ENCODE results near the gene CLCN7.

The CLCN7 gene

DNA sequence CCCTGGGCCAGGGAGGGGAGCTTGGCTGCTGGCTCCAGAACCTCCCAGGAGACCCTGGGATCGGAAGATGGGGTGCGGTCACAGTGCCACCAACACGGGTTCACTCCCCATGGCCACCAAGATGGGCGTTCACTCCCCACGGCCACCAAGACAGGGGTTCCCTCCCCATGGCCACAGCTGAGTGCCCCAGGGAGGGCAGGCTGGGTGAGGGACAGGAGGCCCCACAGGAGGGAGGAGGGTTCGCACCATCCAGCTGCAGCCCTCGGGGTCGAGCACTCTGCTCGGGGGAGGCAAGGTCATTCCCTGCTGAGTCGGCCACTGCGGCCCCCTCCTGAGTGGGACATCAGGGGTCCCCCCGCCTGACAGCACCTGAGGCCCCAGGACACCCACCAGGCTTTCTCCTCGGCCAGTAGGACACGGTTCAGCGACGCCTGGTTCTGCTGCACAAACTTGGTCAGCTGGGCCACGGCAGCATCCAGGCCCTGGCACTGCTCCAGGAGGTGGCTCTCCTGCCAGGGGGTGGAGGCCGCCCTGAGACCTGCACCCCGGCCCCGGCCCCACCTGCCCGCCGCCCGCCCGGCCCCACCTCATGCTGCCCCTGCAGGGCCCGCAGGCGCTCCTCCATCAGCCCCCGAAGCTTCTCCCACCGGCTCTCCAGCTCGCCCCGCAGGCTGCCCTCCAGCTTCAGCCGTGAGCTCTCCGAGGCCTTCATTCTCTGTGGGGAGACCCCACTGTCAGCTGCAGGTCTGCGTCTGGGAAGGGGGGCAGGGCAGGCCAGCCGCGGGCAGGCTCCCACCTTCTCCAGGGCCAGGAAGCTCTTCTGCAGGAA lies 36.4 kb downstream of the CLCN7 start:
- peaks cover 0 to 7% (median 3%) of the 10 kb centered on the region in 4 experiments for H3K4me1 ChIP-seq (ENCODE audit: control extremely low read depth in 1 of 4, control insufficient read depth in 4 of 4, insufficient read depth in 4 of 4, low read length in 3 of 4)
- H3K36me3 ChIP-seq (ENCODE audit: control insufficient read depth in 4 of 4, insufficient read depth in 4 of 4, low read length in 3 of 4): peaks cover 0 to 2% (median 0%) of the 10 kb centered on the region in 4 experiments
- POLR2A ChIA-PET: interaction anchor here (0.8 kb wide), 1 partner anchor 17 kb away, joined by 3 read pairs; no protein-coding TSS in a partner anchor
- WGBS (ENCODE audit: insufficient coverage): 95% methylated on average over 34 of the region's 35 CpGs
- CTCF ChIA-PET: interaction anchor here (0.9 kb wide), 1 partner anchor 25 kb away, joined by 3 read pairs; no protein-coding TSS in a partner anchor
- no peak overlapping the region for H3K27ac ChIP-seq (ENCODE audit: insufficient read depth in 1 of 2, low read depth in 1 of 2, low read length in 2 of 2, poor library complexity in 1 of 2, severe bottlenecking in 2 of 2)
- DNase-seq: no peak
- H3K27me3 ChIP-seq (replicated peaks in 2 of 5; ENCODE audit: control insufficient read depth in 4 of 5, insufficient read depth in 5 of 5, low read length in 4 of 5): no peaks in the 10 kb centered on the region
- no peaks in the 10 kb centered on the region for H3K9me3 ChIP-seq (ENCODE audit: control extremely low read depth in 1 of 5, control insufficient read depth in 4 of 5, insufficient read depth in 2 of 5, low read depth in 1 of 5, low read length in 4 of 5)
- no peak overlapping the region for H3K4me3 ChIP-seq (ENCODE audit: control insufficient read depth in 1 of 7, extremely low read depth in 1 of 7, insufficient read depth in 4 of 7, low read depth in 2 of 7, low read length in 6 of 7)

DNA sequence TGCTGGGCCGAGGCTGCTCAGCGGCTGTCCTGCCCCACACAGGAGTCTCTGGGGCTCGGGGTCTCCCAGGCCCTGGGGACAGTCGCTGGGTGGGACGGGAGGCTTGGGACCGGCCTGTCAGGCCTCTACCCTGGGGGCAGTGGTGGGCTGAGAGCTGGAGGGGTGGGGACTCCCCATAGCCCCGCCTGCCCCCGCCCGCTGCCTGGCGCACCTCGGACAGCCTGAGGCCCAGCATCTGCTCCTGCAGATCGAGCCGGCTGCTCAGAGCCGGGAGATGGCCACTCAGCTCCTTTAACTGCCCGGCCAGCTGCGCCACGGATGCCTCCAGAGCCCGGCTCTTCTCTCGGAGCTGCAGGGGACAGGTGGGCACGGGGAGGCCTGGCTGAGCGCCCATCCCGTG lies 37.2 kb downstream of the CLCN7 start:
- Histone ChIP-seq H3K27me3 (replicated peaks in 2 of 5; ENCODE audit: control insufficient read depth in 4 of 5, insufficient read depth in 5 of 5, low read length in 4 of 5) (no peaks in the 10 kb centered on the region), H3K9me3 (ENCODE audit: control extremely low read depth in 1 of 5, control insufficient read depth in 4 of 5, insufficient read depth in 2 of 5, low read depth in 1 of 5, low read length in 4 of 5) (no peaks in the 10 kb centered on the region), H3K36me3 (ENCODE audit: control insufficient read depth in 4 of 4, insufficient read depth in 4 of 4, low read length in 3 of 4) (peaks cover 0 to 2% (median 0%) of the 10 kb centered on the region in 4 experiments), H3K27ac (ENCODE audit: insufficient read depth in 1 of 2, low read depth in 1 of 2, low read length in 2 of 2, poor library complexity in 1 of 2, severe bottlenecking in 2 of 2) (no peak overlapping the region), H3K4me3 (ENCODE audit: control insufficient read depth in 1 of 7, extremely low read depth in 1 of 7, insufficient read depth in 4 of 7, low read depth in 2 of 7, low read length in 6 of 7) (no peak overlapping the region), H3K4me1 (ENCODE audit: control extremely low read depth in 1 of 4, control insufficient read depth in 4 of 4, insufficient read depth in 4 of 4, low read length in 3 of 4) (peaks cover 0 to 14% (median 6%) of the 10 kb centered on the region in 4 experiments)
- ChIA-PET POLR2A (interaction anchor here (0.8 kb wide), 1 partner anchor 16 kb away, joined by 3 read pairs; no protein-coding TSS in a partner anchor), CTCF (no interaction called here)
- no peak for DNase-seq
- WGBS (ENCODE audit: insufficient coverage): 94% methylated on average over 18 of the region's 22 CpGs

- no peak overlapping the region for H3K4me3 ChIP-seq (ENCODE audit: control insufficient read depth in 1 of 7, extremely low read depth in 1 of 7, insufficient read depth in 4 of 7, low read depth in 2 of 7, low read length in 6 of 7)
- no peak for DNase-seq
- peaks cover 0 to 2% (median 0%) of the 10 kb centered on the region in 4 experiments for H3K36me3 ChIP-seq (ENCODE audit: control insufficient read depth in 4 of 4, insufficient read depth in 4 of 4, low read length in 3 of 4)
- H3K4me1 ChIP-seq (ENCODE audit: control extremely low read depth in 1 of 4, control insufficient read depth in 4 of 4, insufficient read depth in 4 of 4, low read length in 3 of 4): peaks cover 0 to 16% (median 7%) of the 10 kb centered on the region in 4 experiments
- H3K9me3 ChIP-seq (ENCODE audit: control extremely low read depth in 1 of 5, control insufficient read depth in 4 of 5, insufficient read depth in 2 of 5, low read depth in 1 of 5, low read length in 4 of 5): no peaks in the 10 kb centered on the region
- H3K27me3 ChIP-seq (replicated peaks in 2 of 5; ENCODE audit: control insufficient read depth in 4 of 5, insufficient read depth in 5 of 5, low read length in 4 of 5): no peaks in the 10 kb centered on the region
- no peak overlapping the region for H3K27ac ChIP-seq (ENCODE audit: insufficient read depth in 1 of 2, low read depth in 1 of 2, low read length in 2 of 2, poor library complexity in 1 of 2, severe bottlenecking in 2 of 2)
- CTCF ChIA-PET: no interaction called here
- WGBS (ENCODE audit: insufficient coverage): 91% methylated on average over 46 of the region's 47 CpGs
- POLR2A ChIA-PET: no interaction called here
Observed at GRCh38 chr16:1436731-1437355, 38.0 kb downstream of the CLCN7 start.

DNA sequence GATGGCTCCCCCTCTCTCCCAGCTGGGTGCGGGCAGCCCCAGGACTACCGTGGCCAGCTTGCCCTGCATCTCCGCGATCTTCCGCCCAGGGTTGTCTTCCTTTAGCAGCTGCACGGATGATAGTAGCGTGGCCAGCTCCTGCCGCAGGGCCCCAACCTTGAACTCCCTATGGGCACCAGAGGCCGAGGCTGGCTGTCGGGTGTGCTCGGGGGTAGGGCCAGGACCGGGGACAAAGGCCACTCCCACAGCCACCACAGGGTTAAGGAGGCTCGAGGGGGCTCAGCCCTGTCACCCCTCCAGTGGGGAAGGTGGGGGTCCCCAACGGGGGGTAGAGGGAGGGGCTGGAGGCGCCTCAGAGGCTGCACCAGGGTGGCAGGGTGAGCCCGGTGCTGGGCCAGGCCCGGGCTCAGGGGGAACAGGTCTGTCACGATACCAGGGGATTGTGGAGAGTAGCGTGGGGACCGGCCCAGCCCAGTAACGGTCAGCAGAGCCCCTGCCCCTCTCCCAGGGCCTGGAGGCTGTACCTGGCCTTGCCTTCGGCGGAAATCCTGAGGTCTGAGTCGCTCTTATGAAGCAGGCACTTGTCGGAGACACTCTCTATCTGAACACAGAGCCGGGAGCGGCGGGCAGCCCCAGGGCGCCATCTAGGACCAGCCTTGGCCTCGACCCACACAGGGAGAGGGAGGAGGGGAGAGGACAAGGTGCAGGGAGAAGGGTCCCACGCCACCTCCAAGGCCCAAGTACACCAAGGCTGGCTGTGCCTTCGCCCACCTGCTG lies 38.7 kb downstream of the CLCN7 start:
- Histone ChIP-seq H3K27me3 (replicated peaks in 2 of 5; ENCODE audit: control insufficient read depth in 4 of 5, insufficient read depth in 5 of 5, low read length in 4 of 5) (no peaks in the 10 kb centered on the region), H3K4me3 (ENCODE audit: control insufficient read depth in 1 of 7, extremely low read depth in 1 of 7, insufficient read depth in 4 of 7, low read depth in 2 of 7, low read length in 6 of 7) (no peak overlapping the region), H3K27ac (ENCODE audit: insufficient read depth in 1 of 2, low read depth in 1 of 2, low read length in 2 of 2, poor library complexity in 1 of 2, severe bottlenecking in 2 of 2) (no peak overlapping the region), H3K4me1 (ENCODE audit: control extremely low read depth in 1 of 4, control insufficient read depth in 4 of 4, insufficient read depth in 4 of 4, low read length in 3 of 4) (peaks cover 0 to 23% (median 9%) of the 10 kb centered on the region in 4 experiments), H3K36me3 (ENCODE audit: control insufficient read depth in 4 of 4, insufficient read depth in 4 of 4, low read length in 3 of 4) (peaks cover 0 to under 1% (median 0%) of the 10 kb centered on the region in 4 experiments), H3K9me3 (ENCODE audit: control extremely low read depth in 1 of 5, control insufficient read depth in 4 of 5, insufficient read depth in 2 of 5, low read depth in 1 of 5, low read length in 4 of 5) (no peaks in the 10 kb centered on the region)
- 98% methylated on average over 20 of the region's 32 CpGs for WGBS (ENCODE audit: insufficient coverage)
- ChIA-PET POLR2A (no interaction called here), CTCF (interaction anchor here (1.1 kb wide), 1 partner anchor 14 kb away, joined by 3 read pairs; no protein-coding TSS in a partner anchor)
- no peak for DNase-seq

DNA sequence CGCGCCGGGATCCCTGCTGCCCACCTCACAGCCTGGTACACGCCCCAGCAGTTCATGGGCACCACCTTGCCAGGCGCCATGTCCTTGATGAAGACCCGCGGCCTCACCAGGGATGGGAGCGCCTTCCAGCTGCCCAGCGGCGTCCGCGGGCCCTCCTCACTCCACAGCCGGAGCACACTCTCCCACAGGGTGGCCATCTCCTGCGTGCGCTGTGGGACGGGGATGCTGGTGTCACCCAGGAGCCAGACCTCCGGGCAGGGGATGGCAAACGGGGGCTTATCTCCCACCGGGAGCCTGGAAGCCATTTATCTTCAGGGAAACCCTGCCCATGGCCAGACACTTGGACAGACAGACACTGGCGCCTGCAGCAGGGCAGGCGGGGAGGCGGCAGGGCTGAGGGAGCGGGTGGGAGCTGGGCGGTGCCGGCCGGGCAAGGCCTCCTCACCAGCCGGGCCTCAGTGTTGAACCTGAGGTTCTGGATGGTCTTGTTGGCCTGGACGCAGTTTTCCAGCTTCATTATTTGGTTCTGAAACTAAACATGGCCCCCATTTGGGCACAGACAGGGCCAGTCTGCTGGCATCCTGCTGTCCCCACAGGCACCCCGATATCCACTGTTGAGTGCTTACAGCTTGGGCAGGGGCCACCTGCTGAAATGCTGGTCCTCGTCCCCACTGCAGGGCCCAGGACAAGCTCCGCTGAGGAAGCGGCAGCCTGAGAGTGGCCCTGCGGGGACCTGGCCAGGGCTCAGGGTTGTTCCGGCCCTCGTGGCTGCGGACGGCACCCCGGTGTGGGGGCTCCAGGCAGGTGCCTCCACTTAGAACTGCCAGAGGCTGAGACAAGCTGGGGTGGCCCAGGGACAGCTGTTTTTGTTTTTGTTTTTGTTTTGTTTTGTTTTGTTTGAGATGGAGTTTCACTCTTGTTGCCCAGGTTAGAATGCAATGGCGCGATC lies 39.9 kb downstream of the CLCN7 start:
- Histone ChIP-seq H3K4me3 (ENCODE audit: control insufficient read depth in 1 of 7, extremely low read depth in 1 of 7, insufficient read depth in 4 of 7, low read depth in 2 of 7, low read length in 6 of 7) (no peak overlapping the region), H3K27ac (ENCODE audit: insufficient read depth in 1 of 2, low read depth in 1 of 2, low read length in 2 of 2, poor library complexity in 1 of 2, severe bottlenecking in 2 of 2) (no peak overlapping the region), H3K4me1 (ENCODE audit: control extremely low read depth in 1 of 4, control insufficient read depth in 4 of 4, insufficient read depth in 4 of 4, low read length in 3 of 4) (peaks cover 0 to 35% (median 15%) of the 10 kb centered on the region in 4 experiments), H3K27me3 (replicated peaks in 2 of 5; ENCODE audit: control insufficient read depth in 4 of 5, insufficient read depth in 5 of 5, low read length in 4 of 5) (no peaks in the 10 kb centered on the region), H3K9me3 (ENCODE audit: control extremely low read depth in 1 of 5, control insufficient read depth in 4 of 5, insufficient read depth in 2 of 5, low read depth in 1 of 5, low read length in 4 of 5) (no peaks in the 10 kb centered on the region), H3K36me3 (ENCODE audit: control insufficient read depth in 4 of 4, insufficient read depth in 4 of 4, low read length in 3 of 4) (no peaks in the 10 kb centered on the region)
- DNase-seq: no peak
- POLR2A ChIA-PET: no interaction called here
- CTCF ChIA-PET: interaction anchor here (1.0 to 1.1 kb wide), 2 partner anchors 13 to 22 kb away, joined by 3 read pairs; no protein-coding TSS in a partner anchor
- 96% methylated on average over 36 of the region's 40 CpGs for WGBS (ENCODE audit: insufficient coverage)

GRCh38 chr16:1433756-1434155 lies 41.1 kb downstream of the CLCN7 start:
- peak overlapping the region in 2 of 7 experiments; percentile 58 to 70 for H3K4me3 ChIP-seq (ENCODE audit: control insufficient read depth in 1 of 7, extremely low read depth in 1 of 7, insufficient read depth in 4 of 7, low read depth in 2 of 7, low read length in 6 of 7)
- DNase-seq: peak in 1 of 3 donors; percentile 12
- CTCF ChIA-PET: interaction anchor here (1.0 to 1.3 kb wide), 3 partner anchors 13 to 104 kb away, joined by 3 read pairs; partner anchors contain the start of gene UQCC4
- H3K36me3 ChIP-seq (ENCODE audit: control insufficient read depth in 4 of 4, insufficient read depth in 4 of 4, low read length in 3 of 4): no peaks in the 10 kb centered on the region
- H3K27ac ChIP-seq (ENCODE audit: insufficient read depth in 1 of 2, low read depth in 1 of 2, low read length in 2 of 2, poor library complexity in 1 of 2, severe bottlenecking in 2 of 2): no peak overlapping the region
- no peaks in the 10 kb centered on the region for H3K9me3 ChIP-seq (ENCODE audit: control extremely low read depth in 1 of 5, control insufficient read depth in 4 of 5, insufficient read depth in 2 of 5, low read depth in 1 of 5, low read length in 4 of 5)
- POLR2A ChIA-PET: no interaction called here
- H3K4me1 ChIP-seq (ENCODE audit: control extremely low read depth in 1 of 4, control insufficient read depth in 4 of 4, insufficient read depth in 4 of 4, low read length in 3 of 4): peaks cover 0 to 39% (median 16%) of the 10 kb centered on the region in 4 experiments
- no peaks in the 10 kb centered on the region for H3K27me3 ChIP-seq (replicated peaks in 2 of 5; ENCODE audit: control insufficient read depth in 4 of 5, insufficient read depth in 5 of 5, low read length in 4 of 5)
- 49% methylated on average over 17 of the region's 22 CpGs for WGBS (ENCODE audit: insufficient coverage)

Data from common myeloid progenitor, CD34-positive (primary cell).